Measurements from ENCODE around the gene ZYG11A.
"Not testable (repeated sequence)": the region's sequence is repeated elsewhere in the genome, so short reads cannot be mapped to it uniquely, and the experiment has no call there.

The ZYG11A gene

GRCh38 chr1:52842643-52843310, at the start of gene ZYG11A:
Gene ZYG11A, plus strand, starts transcription at chr1:52842760. Its CDS starts 124 bp downstream, at chr1:52842884.
- Mint-ChIP-seq H3K4me1 (peaks cover 2% of the 10 kb centered on the region), H3K36me3 (ENCODE audit: low read depth) (no peaks in the 10 kb centered on the region), H3K4me3 (peak within 1 kb of the TSS; percentile 64), H3K27me3 (peaks cover 33% of the 10 kb centered on the region), H3K27ac (no peak within 1 kb of the TSS), H3K9me3 (no peaks in the 10 kb centered on the region)
- ATAC-seq (peak; percentile 99), DNase-seq (peak; percentile 74)

GRCh38 chr1:52793717-52794116, 48.8 kb upstream of the ZYG11A start:
- not testable (repeated sequence) for DNase-seq, H3K4me3 Mint-ChIP-seq, H3K9me3 Mint-ChIP-seq

GRCh38 chr1:52795464-52795863, 47.1 kb upstream of the ZYG11A start:
- Mint-ChIP-seq H3K27me3 (no peaks in the 10 kb centered on the region), H3K9me3 (no peaks in the 10 kb centered on the region), H3K4me3 (no peak overlapping the region), H3K27ac (no peak overlapping the region), H3K36me3 (ENCODE audit: low read depth) (peaks cover 4% of the 10 kb centered on the region), H3K4me1 (no peaks in the 10 kb centered on the region)
- ATAC-seq = no peak
- no peak for DNase-seq

More at GRCh38 chr1:52793717-52794116, 48.8 kb upstream of the ZYG11A start:
- H3K27me3 Mint-ChIP-seq; H3K36me3 Mint-ChIP-seq (ENCODE audit: low read depth); H3K4me1 Mint-ChIP-seq; ATAC-seq; H3K27ac Mint-ChIP-seq: not testable (repeated sequence)

GRCh38 chr1:52798331-52798730, 44.2 kb upstream of the ZYG11A start:
- ATAC-seq (no peak), DNase-seq (no peak)
- Mint-ChIP-seq H3K27me3 (no peaks in the 10 kb centered on the region), H3K9me3 (no peaks in the 10 kb centered on the region), H3K4me1 (no peaks in the 10 kb centered on the region), H3K27ac (no peak overlapping the region), H3K4me3 (no peak overlapping the region), H3K36me3 (ENCODE audit: low read depth) (peaks cover 4% of the 10 kb centered on the region)

- H3K36me3 Mint-ChIP-seq (ENCODE audit: low read depth) = peaks cover 7% of the 10 kb centered on the region
- H3K4me1 Mint-ChIP-seq = no peaks in the 10 kb centered on the region
- H3K4me3 Mint-ChIP-seq = no peak overlapping the region
- no peaks in the 10 kb centered on the region for H3K9me3 Mint-ChIP-seq
- H3K27me3 Mint-ChIP-seq = no peaks in the 10 kb centered on the region
- DNase-seq = no peak
- H3K27ac Mint-ChIP-seq = no peak overlapping the region
- no peak for ATAC-seq
Observed at GRCh38 chr1:52801011-52801410, 41.5 kb upstream of the ZYG11A start.

- H3K36me3 Mint-ChIP-seq (ENCODE audit: low read depth); H3K4me3 Mint-ChIP-seq; H3K27ac Mint-ChIP-seq; H3K27me3 Mint-ChIP-seq; H3K4me1 Mint-ChIP-seq; ATAC-seq; DNase-seq; H3K9me3 Mint-ChIP-seq: not testable (repeated sequence)
Observed at GRCh38 chr1:52804083-52804482, 38.5 kb upstream of the ZYG11A start.

- ATAC-seq = no peak
- H3K4me3 Mint-ChIP-seq = no peak overlapping the region
Observed at GRCh38 chr1:52814465-52814864, 28.1 kb upstream of the ZYG11A start.

GRCh38 chr1:52820830-52821229, 21.7 kb upstream of the ZYG11A start:
- not testable (repeated sequence) for DNase-seq; ATAC-seq; H3K9me3 Mint-ChIP-seq; H3K4me3 Mint-ChIP-seq; H3K27ac Mint-ChIP-seq; H3K4me1 Mint-ChIP-seq; H3K36me3 Mint-ChIP-seq (ENCODE audit: low read depth); H3K27me3 Mint-ChIP-seq

More at GRCh38 chr1:52814465-52814864, 28.1 kb upstream of the ZYG11A start:
- peaks cover 10% of the 10 kb centered on the region for H3K36me3 Mint-ChIP-seq (ENCODE audit: low read depth)
- no peak for DNase-seq
- no peaks in the 10 kb centered on the region for H3K4me1 Mint-ChIP-seq
- H3K27me3 Mint-ChIP-seq = no peaks in the 10 kb centered on the region
- no peaks in the 10 kb centered on the region for H3K9me3 Mint-ChIP-seq
- H3K27ac Mint-ChIP-seq = no peak overlapping the region

- no peaks in the 10 kb centered on the region for H3K4me1 Mint-ChIP-seq
- peaks cover 5% of the 10 kb centered on the region for H3K36me3 Mint-ChIP-seq (ENCODE audit: low read depth)
- DNase-seq (no peak), ATAC-seq (no peak)
- H3K27ac Mint-ChIP-seq = no peak overlapping the region
- H3K9me3 Mint-ChIP-seq = no peaks in the 10 kb centered on the region
- H3K4me3 Mint-ChIP-seq = no peak overlapping the region
- no peaks in the 10 kb centered on the region for H3K27me3 Mint-ChIP-seq
Observed at GRCh38 chr1:52825868-52826267, 16.7 kb upstream of the ZYG11A start.

- Mint-ChIP-seq H3K4me1 (no peaks in the 10 kb centered on the region), H3K36me3 (ENCODE audit: low read depth) (no peaks in the 10 kb centered on the region), H3K9me3 (no peaks in the 10 kb centered on the region), H3K27me3 (peaks cover 11% of the 10 kb centered on the region), H3K27ac (no peak overlapping the region), H3K4me3 (no peak overlapping the region)
- no peak for ATAC-seq
- DNase-seq = no peak
Observed at GRCh38 chr1:52834798-52835197, 7.8 kb upstream of the ZYG11A start.

GRCh38 chr1:52836035-52836434, 6.5 kb upstream of the ZYG11A start:
- no peak overlapping the region for H3K27ac Mint-ChIP-seq
- H3K4me1 Mint-ChIP-seq = no peaks in the 10 kb centered on the region
- no peaks in the 10 kb centered on the region for H3K9me3 Mint-ChIP-seq
- no peaks in the 10 kb centered on the region for H3K36me3 Mint-ChIP-seq (ENCODE audit: low read depth)
- ATAC-seq = no peak
- DNase-seq = no peak
- peaks cover 13% of the 10 kb centered on the region for H3K27me3 Mint-ChIP-seq
- no peak overlapping the region for H3K4me3 Mint-ChIP-seq

- H3K9me3 Mint-ChIP-seq; H3K4me1 Mint-ChIP-seq; H3K36me3 Mint-ChIP-seq (ENCODE audit: low read depth); H3K4me3 Mint-ChIP-seq; ATAC-seq; H3K27ac Mint-ChIP-seq; DNase-seq: not testable (repeated sequence)
- H3K27me3 Mint-ChIP-seq = peaks cover 30% of the 10 kb centered on the region
Observed at GRCh38 chr1:52839175-52839574, 3.4 kb upstream of the ZYG11A start.

- H3K27me3 Mint-ChIP-seq = peaks cover 36% of the 10 kb centered on the region
- H3K4me3 Mint-ChIP-seq; H3K27ac Mint-ChIP-seq; H3K36me3 Mint-ChIP-seq (ENCODE audit: low read depth); H3K4me1 Mint-ChIP-seq; DNase-seq; H3K9me3 Mint-ChIP-seq; ATAC-seq: not testable (repeated sequence)
Observed at GRCh38 chr1:52845119-52845518, 2.6 kb downstream of the ZYG11A start.

- Mint-ChIP-seq H3K27ac (no peak overlapping the region), H3K4me3 (no peak overlapping the region), H3K27me3 (peaks cover 27% of the 10 kb centered on the region), H3K9me3 (no peaks in the 10 kb centered on the region), H3K4me1 (peaks cover 2% of the 10 kb centered on the region), H3K36me3 (ENCODE audit: low read depth) (no peaks in the 10 kb centered on the region)
- DNase-seq (no peak), ATAC-seq (no peak)
Observed at GRCh38 chr1:52848423-52848822, 5.9 kb downstream of the ZYG11A start.

- ATAC-seq (no peak), DNase-seq (no peak)
- Mint-ChIP-seq H3K4me1 (no peaks in the 10 kb centered on the region), H3K9me3 (no peaks in the 10 kb centered on the region), H3K27ac (no peak overlapping the region), H3K27me3 (peaks cover 11% of the 10 kb centered on the region), H3K4me3 (no peak overlapping the region), H3K36me3 (ENCODE audit: low read depth) (no peaks in the 10 kb centered on the region)
Observed at GRCh38 chr1:52850951-52851350, 8.4 kb downstream of the ZYG11A start.

GRCh38 chr1:52852854-52853253, 10.3 kb downstream of the ZYG11A start:
- DNase-seq (no peak), ATAC-seq (no peak)
- Mint-ChIP-seq H3K27me3 (peaks cover 6% of the 10 kb centered on the region), H3K9me3 (no peaks in the 10 kb centered on the region), H3K4me3 (no peak overlapping the region), H3K36me3 (ENCODE audit: low read depth) (no peaks in the 10 kb centered on the region), H3K4me1 (no peaks in the 10 kb centered on the region), H3K27ac (no peak overlapping the region)
